Right kidney (tissue), 1 donor: ENCODE data around the gene OXNAD1.
"Not testable (repeated sequence)": the region's sequence is repeated elsewhere in the genome, so short reads cannot be mapped to it uniquely, and the experiment has no call there.

Experiments
- DNase-seq: peaks from one replicate; pipeline ENCODE4 v3.0.0-alpha.2; 2016

The OXNAD1 gene

GRCh38 chr3:16304061-16305010 is 39.3 kb downstream of the OXNAD1 start:
- DNase-seq, result no peak

GRCh38 chr3:16305111-16305541 is 40.1 kb downstream of the OXNAD1 start:
- DNase-seq, result no peak

GRCh38 chr3:16307832-16308531 is 43.0 kb downstream of the OXNAD1 start:
- no peak for DNase-seq

- no peak for DNase-seq
Measured at GRCh38 chr3:16308727-16309126, 43.7 kb downstream of the OXNAD1 start.

GRCh38 chr3:16309558-16309957 is 44.5 kb downstream of the OXNAD1 start:
- no peak for DNase-seq

- not testable (repeated sequence) for DNase-seq
Measured at GRCh38 chr3:16310486-16310885, 45.5 kb downstream of the OXNAD1 start.

GRCh38 chr3:16311960-16312451 is 47.0 kb downstream of the OXNAD1 start:
- no peak for DNase-seq

- no peak for DNase-seq
Measured at GRCh38 chr3:16313886-16314645, 49.1 kb downstream of the OXNAD1 start.

- DNase-seq, result no peak
Measured at GRCh38 chr3:16315623-16316022, 50.6 kb downstream of the OXNAD1 start.

DNA sequence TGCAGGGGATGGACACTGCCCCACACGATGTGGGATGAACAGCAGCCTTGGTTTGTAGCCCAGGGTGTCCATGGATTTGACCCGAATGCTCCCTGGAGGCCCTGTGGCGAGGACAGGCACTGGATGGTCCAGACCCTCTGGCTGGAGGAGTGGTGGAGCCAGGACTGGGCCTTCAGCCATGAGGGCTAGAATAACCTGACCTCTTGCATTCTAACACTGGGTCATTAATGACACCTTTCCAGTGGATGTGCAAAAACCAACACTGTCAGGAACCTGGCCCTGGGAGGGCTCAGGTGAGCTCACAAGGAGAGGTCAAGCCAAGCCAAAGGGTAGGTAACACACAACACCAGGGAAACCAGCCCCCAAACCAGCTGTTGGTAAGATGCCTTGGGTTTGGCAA is 51.4 kb downstream of the OXNAD1 start:
- DNase-seq, result no peak

DNA sequence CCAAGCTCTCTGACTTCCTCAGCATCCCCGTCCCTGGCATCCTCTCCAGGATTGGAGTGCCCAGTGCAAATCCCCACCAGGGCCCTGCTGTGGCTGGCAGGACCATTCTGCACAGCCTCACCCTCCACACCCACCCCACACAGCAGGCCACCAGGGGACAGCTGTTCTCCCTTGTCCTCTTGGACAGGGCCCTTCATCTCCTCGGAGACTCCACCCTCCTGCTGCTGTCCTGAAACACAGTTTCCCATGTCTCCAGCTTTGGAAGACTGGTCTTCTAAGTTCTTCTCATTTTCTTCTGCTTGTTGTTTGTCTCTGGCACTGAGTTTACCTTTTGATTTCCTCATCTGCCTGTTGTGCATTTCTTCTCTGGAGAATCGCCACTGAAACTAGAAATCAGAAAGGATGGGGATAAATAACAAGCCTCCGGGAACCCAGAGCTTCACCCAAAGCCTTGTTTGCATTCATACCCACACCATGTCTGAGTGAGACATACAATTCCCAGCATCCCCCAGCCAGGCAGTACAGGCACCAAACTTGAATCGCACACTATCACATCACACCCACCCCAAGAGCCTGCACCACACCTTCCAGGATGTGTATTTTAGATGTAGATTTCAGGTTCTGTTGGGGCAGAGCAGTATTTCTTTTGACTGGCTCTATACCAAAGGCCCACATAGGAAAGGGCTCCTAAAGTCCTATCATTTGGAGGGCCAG is 52.0 kb downstream of the OXNAD1 start:
- no peak for DNase-seq

DNA sequence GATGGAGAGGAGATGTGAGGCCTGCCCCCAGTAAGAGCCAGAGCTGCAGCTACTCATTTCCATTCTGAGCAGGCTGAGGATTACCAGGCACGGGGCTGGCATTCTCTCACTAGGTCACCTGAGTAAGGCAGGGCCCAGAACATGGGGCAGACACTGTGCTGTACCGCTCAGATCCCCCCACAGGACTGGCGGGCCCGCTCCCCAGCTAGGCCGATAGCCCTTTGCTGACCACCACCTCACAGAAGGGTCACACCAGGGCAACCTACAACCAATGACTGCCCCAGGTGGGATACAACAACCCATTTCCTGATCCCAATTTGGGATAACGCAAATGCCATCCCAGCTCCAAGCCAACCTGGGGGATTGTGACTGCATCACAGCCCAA is 52.5 kb downstream of the OXNAD1 start:
- DNase-seq, result no peak

- no peak for DNase-seq
Measured at GRCh38 chr3:16318176-16318575, 53.2 kb downstream of the OXNAD1 start.

- no peak for DNase-seq
Measured at GRCh38 chr3:16319307-16319706, 54.3 kb downstream of the OXNAD1 start.

DNA sequence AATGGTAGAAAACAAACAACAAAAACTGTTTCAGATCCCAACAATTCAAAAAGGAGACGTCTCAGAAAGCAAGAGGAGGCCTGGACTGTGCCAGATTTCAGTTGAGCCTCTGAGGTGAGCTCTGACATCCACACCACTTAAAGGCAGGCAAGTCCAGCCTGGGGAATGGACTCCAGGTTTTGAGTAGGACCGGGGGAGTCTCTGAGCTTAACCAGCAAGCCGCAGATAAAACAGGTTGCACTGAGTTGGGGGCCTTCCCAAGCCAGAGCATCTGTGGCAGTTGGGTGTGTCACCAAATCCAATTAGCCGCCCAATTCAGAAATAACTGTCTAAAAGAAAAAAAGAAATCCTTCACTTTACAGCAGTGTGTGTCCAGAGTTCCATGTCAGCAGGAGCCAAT is 54.7 kb downstream of the OXNAD1 start:
- DNase-seq, result no peak

GRCh38 chr3:16320711-16321110 is 55.7 kb downstream of the OXNAD1 start:
- no peak for DNase-seq

GRCh38 chr3:16322189-16322588 is 57.2 kb downstream of the OXNAD1 start:
- DNase-seq, result no peak

DNA sequence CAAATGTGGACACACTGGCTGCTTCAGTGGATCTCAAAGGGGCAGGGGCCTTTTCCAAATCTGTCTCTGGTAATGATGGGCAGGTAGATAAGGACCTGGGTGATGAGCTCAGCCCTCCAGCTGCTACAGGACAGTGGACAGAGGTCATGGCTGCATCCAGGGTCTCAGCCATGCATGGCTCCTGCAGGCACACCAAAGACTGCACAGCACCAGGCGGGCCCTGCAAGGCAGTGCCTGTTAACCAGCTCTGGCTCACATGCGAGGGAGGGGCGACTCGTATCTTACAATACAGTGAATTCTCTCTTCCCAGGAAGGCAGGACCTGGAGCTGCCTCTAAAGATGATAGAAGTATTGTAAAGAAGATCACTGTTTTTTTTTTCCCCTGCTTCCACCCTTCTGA is 58.7 kb downstream of the OXNAD1 start:
- DNase-seq, result no peak

DNA sequence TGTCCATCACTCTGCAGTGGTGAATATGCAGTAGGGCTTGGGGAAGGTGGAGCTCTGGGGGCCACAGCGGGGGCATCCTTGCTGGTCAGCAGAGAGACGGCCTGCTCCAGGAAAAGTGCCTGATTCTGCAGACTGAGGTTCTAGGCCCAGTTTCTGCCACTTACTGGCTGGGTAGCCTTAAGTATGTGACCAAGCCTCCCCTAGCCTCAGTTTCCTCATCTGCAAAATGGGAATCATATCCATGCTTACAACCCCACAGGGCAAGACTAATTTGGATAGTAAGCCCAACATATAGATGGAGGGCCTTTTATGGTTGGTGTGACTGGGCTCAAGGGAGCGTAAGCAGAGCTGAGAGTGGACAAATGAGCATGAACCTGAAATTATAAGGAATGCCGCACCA is 60.8 kb downstream of the OXNAD1 start:
- DNase-seq, result no peak

- no peak for DNase-seq
Measured at GRCh38 chr3:16326724-16327349, 61.8 kb downstream of the OXNAD1 start.

DNA sequence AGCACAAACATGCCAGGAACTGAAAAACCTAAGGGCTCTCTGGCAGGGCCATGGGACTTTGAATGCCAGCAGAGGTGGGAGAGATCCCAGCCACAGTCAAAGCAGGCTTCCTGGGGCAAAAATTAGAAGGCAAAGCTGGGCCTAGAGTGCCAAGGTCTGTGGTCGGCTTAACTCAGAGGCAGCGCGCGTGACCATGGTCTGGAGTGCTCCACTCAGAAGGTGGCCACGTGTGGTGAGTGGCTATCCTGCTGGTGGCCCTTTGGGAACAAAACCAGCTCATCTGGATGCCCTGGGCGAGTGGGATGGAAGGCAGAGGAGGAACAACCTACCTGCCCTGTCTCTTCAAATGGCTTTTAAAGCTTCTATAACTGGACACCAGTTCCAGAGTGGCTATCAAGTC is 63.1 kb downstream of the OXNAD1 start:
- DNase-seq, result no peak
